ENCODE results near the gene PSAT1. TPM values are rescaled to one million over a fixed set of nuclear protein-coding genes. Genes with fewer than 3 reads are reported as not detected.
A peak's percentile ranks its signal among the peaks of the same experiment; 100 is the strongest.

The PSAT1 gene
- total and polyA plus RNA-seq, 2 of the 13 experiments (the other 11 are each of a cell fraction or from before 2014, with no cell fraction given), result 135 to 229 TPM

DNA sequence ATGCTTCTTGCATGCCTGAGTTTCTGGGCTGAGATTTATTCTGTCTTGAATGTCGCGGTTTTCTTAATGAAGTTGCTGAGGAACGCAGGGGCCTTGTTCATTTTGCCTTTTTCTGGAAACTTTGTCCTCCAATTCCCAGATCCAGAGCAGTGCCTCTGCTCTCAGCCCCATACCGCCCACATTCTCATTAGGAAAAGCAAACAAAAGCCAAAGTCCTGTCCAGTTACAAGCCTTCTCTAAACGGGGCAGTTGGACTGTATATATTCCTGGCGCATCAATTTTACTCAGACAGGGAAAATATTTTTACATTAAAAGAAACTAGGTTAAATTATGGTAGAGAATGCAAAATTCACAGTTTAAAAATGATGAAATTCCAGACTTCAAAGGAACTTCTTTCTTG is 1.2 kb upstream of the PSAT1 start:
- ATAC-seq (peak; percentile 23), DNase-seq (ENCODE audit: low spot score) (peak; percentile 64), FAIRE-seq (peak; percentile 70)
- Histone ChIP-seq H3K9me3 (ENCODE audit: low read length) (no peaks in the 10 kb centered on the region), H2AFZ (ENCODE audit: low read length) (no peak overlapping the region), H3K79me2 (ENCODE audit: insufficient read depth, low read length) (peaks cover 38% of the 10 kb centered on the region), H3K27me3 (ENCODE audit: control insufficient read depth in 1 of 2, insufficient read depth in 2 of 2, low read length in 2 of 2) (no peaks in the 10 kb centered on the region; a peak in 2 of 5 replicates), H3K4me1 (ENCODE audit: insufficient read depth, low read length) (peaks cover 75% of the 10 kb centered on the region), H4K20me1 (ENCODE audit: insufficient read depth, low read length) (peaks cover 21% of the 10 kb centered on the region), H3K36me3 (replicated peaks in 1 of 2; ENCODE audit: control insufficient read depth in 1 of 2, insufficient read depth in 2 of 2, low read length in 2 of 2) (peaks cover 2 to 9% of the 10 kb centered on the region in 2 experiments; a peak in 2 of 5 replicates), H3K9ac (ENCODE audit: insufficient read depth, low read depth, low read length) (peak overlapping the region; percentile 98), H3K4me2 (ENCODE audit: low read depth, low read length) (peak overlapping the region; percentile 97), H3K4me3 (replicated peaks in 1 of 3; ENCODE audit: insufficient read depth in 1 of 3, low read depth in 2 of 3, low read length in 3 of 3) (peak overlapping the region; percentile 59 to 95 (median 71)), H3K27ac (ENCODE audit: extremely low read length, insufficient read depth, low read length) (peak overlapping the region; percentile 97)
- no TSS peak for BruUV-seq (replicated peaks)
- in situ Hi-C loops (cut with HindIII; ENCODE audit: extremely low pct_ligation_motif_present, low pct_unique_long_range_greater_than_20kb) (no loop called here), intact Hi-C loops (cut with micrococcal nuclease; ENCODE audit: unreplicated experiment) (loop anchor here (1.0 to 10.0 kb wide), 5 partner anchors 8 to 261 kb away; partner anchors contain the start of gene GNAQ)
- 0% methylated on average over 6 of the region's 6 CpGs for WGBS (ENCODE audit: low lambda C conversion rate)
- CTCF ChIA-PET (ENCODE audit: low intra/inter-chr PET ratio, low total read pairs), result interaction anchor here (1.5 to 2.1 kb wide), 2 partner anchors 18 to 34 kb away, joined by 3 to 5 read pairs; no protein-coding TSS in a partner anchor
- POLR2A ChIA-PET, result interaction anchor here (0.8 to 6.7 kb wide), 11 partner anchors 9 to 263 kb away, joined by 3 to 114 read pairs (median 14); partner anchors contain the start of gene CEP78
- TF ChIP-seq, protein P1, sequence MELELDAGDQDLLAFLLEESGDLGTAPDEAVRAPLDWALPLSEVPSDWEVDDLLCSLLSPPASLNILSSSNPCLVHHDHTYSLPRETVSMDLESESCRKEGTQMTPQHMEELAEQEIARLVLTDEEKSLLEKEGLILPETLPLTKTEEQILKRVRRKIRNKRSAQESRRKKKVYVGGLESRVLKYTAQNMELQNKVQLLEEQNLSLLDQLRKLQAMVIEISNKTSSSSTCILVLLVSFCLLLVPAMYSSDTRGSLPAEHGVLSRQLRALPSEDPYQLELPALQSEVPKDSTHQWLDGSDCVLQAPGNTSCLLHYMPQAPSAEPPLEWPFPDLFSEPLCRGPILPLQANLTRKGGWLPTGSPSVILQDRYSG (CRISPR knock-in tag; IDR thresholded peaks at IDR 0.05), result no peak
- TF ChIP-seq, protein P2, sequence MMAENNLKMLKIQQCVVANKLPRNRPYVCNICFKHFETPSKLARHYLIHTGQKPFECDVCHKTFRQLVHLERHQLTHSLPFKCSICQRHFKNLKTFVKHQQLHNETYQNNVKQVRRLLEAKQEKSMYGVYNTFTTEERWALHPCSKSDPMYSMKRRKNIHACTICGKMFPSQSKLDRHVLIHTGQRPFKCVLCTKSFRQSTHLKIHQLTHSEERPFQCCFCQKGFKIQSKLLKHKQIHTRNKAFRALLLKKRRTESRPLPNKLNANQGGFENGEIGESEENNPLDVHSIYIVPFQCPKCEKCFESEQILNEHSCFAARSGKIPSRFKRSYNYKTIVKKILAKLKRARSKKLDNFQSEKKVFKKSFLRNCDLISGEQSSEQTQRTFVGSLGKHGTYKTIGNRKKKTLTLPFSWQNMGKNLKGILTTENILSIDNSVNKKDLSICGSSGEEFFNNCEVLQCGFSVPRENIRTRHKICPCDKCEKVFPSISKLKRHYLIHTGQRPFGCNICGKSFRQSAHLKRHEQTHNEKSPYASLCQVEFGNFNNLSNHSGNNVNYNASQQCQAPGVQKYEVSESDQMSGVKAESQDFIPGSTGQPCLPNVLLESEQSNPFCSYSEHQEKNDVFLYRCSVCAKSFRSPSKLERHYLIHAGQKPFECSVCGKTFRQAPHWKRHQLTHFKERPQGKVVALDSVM (CRISPR knock-in tag; IDR thresholded peaks at IDR 0.05), result peak; percentile 43; the same call in 1 of the 2 replicates
- TF ChIP-seq ARNT2 (CRISPR knock-in tag; IDR thresholded peaks at IDR 0.05; ENCODE audit: low read depth) (peak; percentile 49; the same call in 1 of the 2 replicates), TCF7 (IDR thresholded peaks at IDR 0.05; ENCODE audit: low read depth) (0 out of 2 replicates have a peak, but pooled peaks have one; percentile 14), MXI1 (IDR thresholded peaks at IDR 0.05; ENCODE audit: borderline replicate concordance, low read depth, low read length) (no peak), ZNF12 (CRISPR knock-in tag; IDR thresholded peaks at IDR 0.05) (peak; percentile 65; the same call in 1 of the 2 replicates), RBFOX2 (IDR thresholded peaks at IDR 0.05; ENCODE audit: low read depth, low read length) (peak; percentile 29; the same call in 1 of the 2 replicates), LCORL (IDR thresholded peaks at IDR 0.05) (no peak), LCORL (CRISPR knock-in tag; IDR thresholded peaks at IDR 0.05) (peak; percentile 72; the same call in 1 of the 2 replicates), ZNF709 (CRISPR knock-in tag; IDR thresholded peaks at IDR 0.05) (0 out of 2 replicates have a peak, but pooled peaks have one; percentile 5), MIXL1 (CRISPR knock-in tag; IDR thresholded peaks at IDR 0.05) (peak; percentile 32; the same call in 1 of the 2 replicates), RBM22 (optimal IDR thresholded peaks at IDR 0.05; ENCODE audit: low read length) (no peak), ZNF317 (CRISPR knock-in tag; IDR thresholded peaks at IDR 0.05) (peak; percentile 33; the same call in 1 of the 2 replicates), POLR2AphosphoS5 (IDR thresholded peaks at IDR 0.05; ENCODE audit: low read depth, low read length) (peak; percentile 63; the same call in 1 of the 2 replicates)
- TF ChIP-seq, protein P3, sequence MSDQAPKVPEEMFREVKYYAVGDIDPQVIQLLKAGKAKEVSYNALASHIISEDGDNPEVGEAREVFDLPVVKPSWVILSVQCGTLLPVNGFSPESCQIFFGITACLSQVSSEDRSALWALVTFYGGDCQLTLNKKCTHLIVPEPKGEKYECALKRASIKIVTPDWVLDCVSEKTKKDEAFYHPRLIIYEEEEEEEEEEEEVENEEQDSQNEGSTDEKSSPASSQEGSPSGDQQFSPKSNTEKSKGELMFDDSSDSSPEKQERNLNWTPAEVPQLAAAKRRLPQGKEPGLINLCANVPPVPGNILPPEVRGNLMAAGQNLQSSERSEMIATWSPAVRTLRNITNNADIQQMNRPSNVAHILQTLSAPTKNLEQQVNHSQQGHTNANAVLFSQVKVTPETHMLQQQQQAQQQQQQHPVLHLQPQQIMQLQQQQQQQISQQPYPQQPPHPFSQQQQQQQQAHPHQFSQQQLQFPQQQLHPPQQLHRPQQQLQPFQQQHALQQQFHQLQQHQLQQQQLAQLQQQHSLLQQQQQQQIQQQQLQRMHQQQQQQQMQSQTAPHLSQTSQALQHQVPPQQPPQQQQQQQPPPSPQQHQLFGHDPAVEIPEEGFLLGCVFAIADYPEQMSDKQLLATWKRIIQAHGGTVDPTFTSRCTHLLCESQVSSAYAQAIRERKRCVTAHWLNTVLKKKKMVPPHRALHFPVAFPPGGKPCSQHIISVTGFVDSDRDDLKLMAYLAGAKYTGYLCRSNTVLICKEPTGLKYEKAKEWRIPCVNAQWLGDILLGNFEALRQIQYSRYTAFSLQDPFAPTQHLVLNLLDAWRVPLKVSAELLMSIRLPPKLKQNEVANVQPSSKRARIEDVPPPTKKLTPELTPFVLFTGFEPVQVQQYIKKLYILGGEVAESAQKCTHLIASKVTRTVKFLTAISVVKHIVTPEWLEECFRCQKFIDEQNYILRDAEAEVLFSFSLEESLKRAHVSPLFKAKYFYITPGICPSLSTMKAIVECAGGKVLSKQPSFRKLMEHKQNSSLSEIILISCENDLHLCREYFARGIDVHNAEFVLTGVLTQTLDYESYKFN (CRISPR knock-in tag; conservative IDR thresholded peaks at IDR 0.05), result 0 out of 2 replicates have a peak, but pooled peaks have one; percentile 12
- TF ChIP-seq, protein P4, sequence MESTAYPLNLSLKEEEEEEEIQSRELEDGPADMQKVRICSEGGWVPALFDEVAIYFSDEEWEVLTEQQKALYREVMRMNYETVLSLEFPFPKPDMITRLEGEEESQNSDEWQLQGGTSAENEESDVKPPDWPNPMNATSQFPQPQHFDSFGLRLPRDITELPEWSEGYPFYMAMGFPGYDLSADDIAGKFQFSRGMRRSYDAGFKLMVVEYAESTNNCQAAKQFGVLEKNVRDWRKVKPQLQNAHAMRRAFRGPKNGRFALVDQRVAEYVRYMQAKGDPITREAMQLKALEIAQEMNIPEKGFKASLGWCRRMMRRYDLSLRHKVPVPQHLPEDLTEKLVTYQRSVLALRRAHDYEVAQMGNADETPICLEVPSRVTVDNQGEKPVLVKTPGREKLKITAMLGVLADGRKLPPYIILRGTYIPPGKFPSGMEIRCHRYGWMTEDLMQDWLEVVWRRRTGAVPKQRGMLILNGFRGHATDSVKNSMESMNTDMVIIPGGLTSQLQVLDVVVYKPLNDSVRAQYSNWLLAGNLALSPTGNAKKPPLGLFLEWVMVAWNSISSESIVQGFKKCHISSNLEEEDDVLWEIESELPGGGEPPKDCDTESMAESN (CRISPR knock-in tag; conservative IDR thresholded peaks at IDR 0.05), result 0 out of 2 replicates have a peak, but pooled peaks have one; percentile 20

Data from HepG2 (cell line).